H9 (cell line): ENCODE data around the gene CREB5. TPM values are rescaled to one million over a fixed set of nuclear protein-coding genes. Genes with fewer than 3 reads are reported as not detected.

Experiments used
- DNase-seq: peaks from one replicate; pipeline ENCODE4 v3.0.0-alpha.2; 2017
- H2AFZ ChIP-seq: one replicate; pipeline ENCODE4 v1.6.1; 2013; ENCODE audit warnings: mild to moderate bottlenecking, low read length, control low read depth, moderate library complexity
- H2AK5ac ChIP-seq: 2 replicates; pipeline ENCODE4 v1.6.1; 2013; ENCODE audit warnings: low read length, control low read depth, mixed read lengths; ENCODE audit not compliant: insufficient read length
- H2BK120ac ChIP-seq: one replicate; pipeline ENCODE4 v1.6.1; 2013; ENCODE audit warnings: low read depth, mild to moderate bottlenecking, low read length, control low read depth, inconsistent platforms; ENCODE audit not compliant: poor library complexity, severe bottlenecking
- H2BK12ac ChIP-seq: 2 replicates; pipeline ENCODE4 v1.6.1; 2013; ENCODE audit warnings: low read length, control low read depth, mixed read lengths, low read depth; ENCODE audit not compliant: insufficient read length
- H2BK15ac ChIP-seq: 2 replicates; pipeline ENCODE4 v1.6.1; 2013; ENCODE audit warnings: low read depth, low read length, control low read depth
- H2BK20ac ChIP-seq: one replicate; pipeline ENCODE4 v1.6.1; 2013; ENCODE audit warnings: low read depth, mild to moderate bottlenecking, low read length, control low read depth, inconsistent platforms; ENCODE audit not compliant: poor library complexity, severe bottlenecking
- H2BK5ac ChIP-seq: 2 replicates; pipeline ENCODE4 v1.6.1; 2013; ENCODE audit warnings: low read length, control low read depth, mixed read lengths; ENCODE audit not compliant: insufficient read length
- H3K14ac ChIP-seq: 2 replicates; pipeline ENCODE4 v1.6.1; 2013; ENCODE audit warnings: low read length, control low read depth; ENCODE audit not compliant: insufficient read depth
- H3K18ac ChIP-seq: 2 replicates; pipeline ENCODE4 v1.6.1; 2013; ENCODE audit warnings: low read depth, mild to moderate bottlenecking, mixed read lengths, low read length, control low read depth; ENCODE audit not compliant: insufficient read length
- H3K23ac ChIP-seq: 2 replicates; pipeline ENCODE4 v1.6.1; 2013; ENCODE audit warnings: low read length, control low read depth, mixed read lengths, low read depth; ENCODE audit not compliant: insufficient read length
- H3K23me2 ChIP-seq: 2 replicates; pipeline ENCODE4 v1.6.1; 2013; ENCODE audit warnings: low read depth, mild to moderate bottlenecking, mixed read lengths, low read length, control low read depth; ENCODE audit not compliant: insufficient read length, poor library complexity, severe bottlenecking
- H3K27ac ChIP-seq: 2 replicates; pipeline ENCODE4 v1.5.1; 2013; ENCODE audit warnings: low read length, control low read depth, mixed read lengths, low read depth; ENCODE audit not compliant: insufficient read length
- H3K27me3 ChIP-seq: 2 replicates; pipeline ENCODE4 v1.6.1; 2013; ENCODE audit warnings: low read length, control low read depth, inconsistent platforms; ENCODE audit not compliant: insufficient read depth
- H3K4ac ChIP-seq: 2 replicates; pipeline ENCODE4 v1.6.1; 2013; ENCODE audit warnings: low read depth, mild to moderate bottlenecking, control low read depth, inconsistent platforms, low read length, moderate library complexity
- H3K4me1 ChIP-seq: 2 replicates; pipeline ENCODE4 v1.6.1; 2013; ENCODE audit warnings: low read length, control low read depth, inconsistent platforms; ENCODE audit not compliant: insufficient read depth
- H3K4me2 ChIP-seq: 2 replicates; pipeline ENCODE4 v1.6.1; 2013; ENCODE audit warnings: low read length, control low read depth, mixed read lengths; ENCODE audit not compliant: insufficient read length, insufficient read depth
- H3K56ac ChIP-seq: 2 replicates; pipeline ENCODE4 v1.6.1; 2013; ENCODE audit warnings: low read depth, mild to moderate bottlenecking, mixed read lengths, low read length, control low read depth; ENCODE audit not compliant: insufficient read length
- H3K79me1 ChIP-seq: 2 replicates; pipeline ENCODE4 v1.6.1; 2013; ENCODE audit warnings: low read depth, mild to moderate bottlenecking, moderate library complexity, low read length, control low read depth, inconsistent platforms; ENCODE audit not compliant: insufficient read depth, poor library complexity, severe bottlenecking
- H3K79me2 ChIP-seq: 2 replicates; pipeline ENCODE4 v1.6.1; 2013; ENCODE audit warnings: low read length, control low read depth, inconsistent platforms; ENCODE audit not compliant: insufficient read depth
- H3K9ac ChIP-seq: 2 replicates; pipeline ENCODE4 v1.6.1; 2013; ENCODE audit warnings: low read length, control low read depth, mixed read lengths; ENCODE audit not compliant: insufficient read length; ENCODE audit errors: extremely low read depth
- H3K9me3 ChIP-seq: one replicate; pipeline ENCODE4 v1.6.1; 2013; ENCODE audit warnings: low read depth, low read length, inconsistent platforms; ENCODE audit not compliant: control insufficient read depth
- H3T11ph ChIP-seq: one replicate; pipeline ENCODE4 v1.6.1; 2013; ENCODE audit warnings: mild to moderate bottlenecking, low read length, control low read depth, inconsistent platforms
- H4K20me1 ChIP-seq: one replicate; pipeline ENCODE4 v1.6.1; 2013; ENCODE audit not compliant: control insufficient read depth, insufficient read length, insufficient read depth
- H4K5ac ChIP-seq: 2 replicates; pipeline ENCODE4 v1.6.1; 2013; ENCODE audit warnings: low read depth, mild to moderate bottlenecking, mixed read lengths, low read length, control low read depth; ENCODE audit not compliant: insufficient read length
- H4K8ac ChIP-seq: replicated peaks from 2 replicates; pipeline ENCODE4 v1.6.1; 2013; ENCODE audit warnings: low read length, control low read depth, mixed read lengths, low read depth; ENCODE audit not compliant: insufficient read length
- H4K91ac ChIP-seq: 2 replicates; pipeline ENCODE4 v1.6.1; 2013; ENCODE audit warnings: low read depth, mild to moderate bottlenecking, moderate library complexity, mixed read lengths, low read length, control low read depth; ENCODE audit not compliant: insufficient read length
- H3K27ac Mint-ChIP-seq, 3 experiments: 2 replicates in 2 of 3; 3 replicates in 1 of 3; pipeline ENCODE4 v1.8.0; 2020 to 2021; ENCODE audit warnings: mixed read lengths in 3 of 3, mild to moderate bottlenecking in 1 of 3, moderate library complexity in 1 of 3
- H3K27me3 Mint-ChIP-seq: 2 replicates; pipeline ENCODE4 v1.8.0; 2021; ENCODE audit warnings: low read depth, mild to moderate bottlenecking, moderate library complexity, mixed read lengths
- H3K36me3 Mint-ChIP-seq, 3 experiments: 2 replicates in 2 of 3; 3 replicates in 1 of 3; pipeline ENCODE4 v1.8.0; 2020 to 2021; ENCODE audit warnings: low read depth in 3 of 3, mixed read lengths in 3 of 3; ENCODE audit not compliant: insufficient read depth in 1 of 3
- H3K4me1 Mint-ChIP-seq, 2 experiments: 2 replicates each; pipeline ENCODE4 v1.8.0; 2020; ENCODE audit warnings: mixed read lengths in 2 of 2
- H3K4me3 Mint-ChIP-seq, 2 experiments: 2 replicates in 1 of 2; 3 replicates in 1 of 2; pipeline ENCODE4 v1.8.0; 2020 to 2021; ENCODE audit warnings: mild to moderate bottlenecking in 2 of 2, mixed read lengths in 2 of 2, moderate library complexity in 1 of 2
- H3K9me3 Mint-ChIP-seq, 2 experiments: 2 replicates in 1 of 2; 3 replicates in 1 of 2; pipeline ENCODE4 v1.8.0; 2020; ENCODE audit warnings: mild to moderate bottlenecking in 2 of 2, mixed read lengths in 2 of 2, moderate library complexity in 1 of 2
- CTCF ChIP-seq: fragments of 200-600 bp; sonication (generic); conservative IDR thresholded peaks from 3 replicates; pipeline ENCODE4 v1.8.0; 2021; ENCODE audit warnings: antibody characterized with exemption, mild to moderate bottlenecking
- WGBS: extraction: QIAGEN DNeasy Blood & Tissue Kit; methylation state at CpG from one replicate; pipeline ENCODE4 v1.1.7; 2013; ENCODE audit warnings: missing lambda C conversion rate, low lambda C conversion rate, mixed read lengths; ENCODE audit not compliant: insufficient read length; ENCODE audit errors: extremely low coverage; 5-methylcytosine and 5-hydroxymethylcytosine counted together
- total RNA-seq: library from RNA; stranded (reverse); gene quantifications from 2 replicates; pipeline ENCODE4 v1.2.1, GENCODE V29; 2021

Gene CREB5
- total RNA-seq, 1 experiment from 2014 or later: 4.0 TPM

GRCh38 chr7:28466341-28466740 lies 54.0 kb downstream of the CREB5 start:
- no peak overlapping the region for H2AFZ ChIP-seq
- no peak overlapping the region for H2BK120ac ChIP-seq
- no peak overlapping the region for H2BK20ac ChIP-seq
- no peak overlapping the region for H3K18ac ChIP-seq
- no peak overlapping the region for H2BK15ac ChIP-seq
- H4K91ac ChIP-seq: no peak overlapping the region
- no CpG with 5 or more reads among the region's 8 CpGs for WGBS
- no peaks in the 10 kb centered on the region for H3K36me3 Mint-ChIP-seq
- no peaks in the 10 kb centered on the region for H3K79me2 ChIP-seq
- no peak overlapping the region for H3K27ac Mint-ChIP-seq
- H3K27ac ChIP-seq: no peak overlapping the region
- no peaks in the 10 kb centered on the region for H3K23me2 ChIP-seq
- H2BK12ac ChIP-seq: no peak overlapping the region
- H2AK5ac ChIP-seq: no peak overlapping the region
- H3K9me3 Mint-ChIP-seq: no peaks in the 10 kb centered on the region
- no peak overlapping the region for H3K23ac ChIP-seq
- H4K8ac ChIP-seq: no peak overlapping the region
- no peak for TF ChIP-seq CTCF
- no peak overlapping the region for H3K9ac ChIP-seq
- H3K14ac ChIP-seq: no peak overlapping the region
- peaks cover 10 to 11% of the 10 kb centered on the region in 2 experiments for H3K4me1 Mint-ChIP-seq
- H4K20me1 ChIP-seq: no peaks in the 10 kb centered on the region
- H3K9me3 ChIP-seq: no peaks in the 10 kb centered on the region
- H3K27me3 ChIP-seq: no peaks in the 10 kb centered on the region; the same call in 1 of the 2 replicates
- no peak overlapping the region for H3K4me2 ChIP-seq
- no peak overlapping the region for H3K4ac ChIP-seq
- H4K5ac ChIP-seq: no peak overlapping the region
- no peak overlapping the region for H3T11ph ChIP-seq
- H3K4me1 ChIP-seq: no peaks in the 10 kb centered on the region
- H3K27me3 Mint-ChIP-seq: no peaks in the 10 kb centered on the region; the same call in 1 of the 2 replicates
- H3K4me3 Mint-ChIP-seq: no peak overlapping the region
- H3K79me1 ChIP-seq: no peaks in the 10 kb centered on the region
- H2BK5ac ChIP-seq: no peak overlapping the region
- DNase-seq: no peak
- no peak overlapping the region for H3K56ac ChIP-seq
